Suprapubic skin (tissue), 4 donors: ENCODE data around the gene ABLIM3. TPM values are rescaled to one million over a fixed set of nuclear protein-coding genes. Genes with fewer than 3 reads are reported as not detected.
"Not testable (repeated sequence)": the region's sequence is repeated elsewhere in the genome, so short reads cannot be mapped to it uniquely, and the experiment has no call there.

ENCODE experiments used
- DNase-seq, 2 donors: peaks; one replicate each; pipeline ENCODE4 v3.0.0-alpha.2; 2019; ENCODE audit warnings: low spot score in 2 of 2
- H3K27ac ChIP-seq: fragments of 200-600 bp; sonication (generic); one replicate; pipeline ENCODE4 v1.5.1; 2019
- H3K27me3 ChIP-seq: fragments of 200-600 bp; sonication (generic); one replicate; pipeline ENCODE4 v1.5.1; 2019
- H3K36me3 ChIP-seq: fragments of 200-600 bp; sonication (generic); one replicate; pipeline ENCODE4 v1.5.1; 2019
- H3K4me1 ChIP-seq: fragments of 200-600 bp; sonication (generic); one replicate; pipeline ENCODE4 v1.5.1; 2019
- H3K4me3 ChIP-seq: fragments of 200-600 bp; sonication (generic); one replicate; pipeline ENCODE4 v1.5.1; 2019; ENCODE audit warnings: mild to moderate bottlenecking
- H3K9me3 ChIP-seq: fragments of 200-600 bp; sonication (generic); one replicate; pipeline ENCODE4 v1.5.1; 2019
- CTCF ChIP-seq, 2 donors: fragments of 200-600 bp in 1 of 2; fragments of 450-650 bp in 1 of 2; sonication (generic) in 1 of 2; IDR thresholded peaks; one replicate each; pipeline ENCODE4 v1.5.1; 2016 to 2019; ENCODE audit warnings: antibody characterized with exemption in 2 of 2, mild to moderate bottlenecking in 1 of 2, moderate library complexity in 1 of 2
- EP300 ChIP-seq: sonication (generic); formaldehyde crosslinking; IDR thresholded peaks from one replicate; pipeline ENCODE4 v1.6.1; 2017; ENCODE audit warnings: antibody characterized with exemption
- POLR2A ChIP-seq, 2 donors: fragments of 450-650 bp; IDR thresholded peaks; one replicate each; pipeline ENCODE4 v1.6.1; 2017; ENCODE audit warnings: antibody characterized with exemption in 2 of 2, mild to moderate bottlenecking in 2 of 2, moderate library complexity in 2 of 2
- POLR2AphosphoS5 ChIP-seq, 3 donors: sonication (generic); formaldehyde crosslinking; IDR thresholded peaks; one replicate each; pipeline ENCODE4 v1.6.1; 2017; ENCODE audit warnings: antibody characterized with exemption in 3 of 3
- WGBS: methylation state at CpG from one replicate; pipeline ENCODE4 v1.1.5; 2018; 5-methylcytosine and 5-hydroxymethylcytosine counted together
- total RNA-seq, 4 donors: library from RNA; depleted of rRNA; stranded (reverse); fragments of >200 nt; gene quantifications; one replicate each; pipeline ENCODE4 v1.1.0, GENCODE V29; 2016

Gene ABLIM3
- total RNA-seq, 4 donors from 2014 or later: 4.7 to 22.6 (median 13.4) TPM

GRCh38 chr5:149177911-149178565 is 36.7 kb downstream of the ABLIM3 start:
- Histone ChIP-seq H3K27me3 (no peaks in the 10 kb centered on the region), H3K9me3 (no peaks in the 10 kb centered on the region), H3K4me1 (peaks cover 34% of the 10 kb centered on the region), H3K4me3 (no peak overlapping the region), H3K36me3 (no peaks in the 10 kb centered on the region), H3K27ac (no peak overlapping the region)
- WGBS: 79% methylated on average over 8 of the region's 8 CpGs
- TF ChIP-seq CTCF (IDR thresholded peaks at IDR 0.05): no peak
- no peak for DNase-seq

- H3K4me1 ChIP-seq: peaks cover 2% of the 10 kb centered on the region
- WGBS: 79% methylated on average over 2 of the region's 2 CpGs
- TF ChIP-seq EP300: no peak
- no peak for TF ChIP-seq CTCF (IDR thresholded peaks at IDR 0.05)
- no peak for TF ChIP-seq POLR2A (IDR thresholded peaks at IDR 0.05)
- no peak for TF ChIP-seq POLR2AphosphoS5 (IDR thresholded peaks at IDR 0.05)
Observed at GRCh38 chr5:149181732-149182131, 40.4 kb downstream of the ABLIM3 start.

GRCh38 chr5:149182241-149182640 is 40.9 kb downstream of the ABLIM3 start:
- 90% methylated on average over 1 of the region's 1 CpG for WGBS
- no peaks in the 10 kb centered on the region for H3K9me3 ChIP-seq
- H3K27ac ChIP-seq: no peak overlapping the region
- no peaks in the 10 kb centered on the region for H3K27me3 ChIP-seq
- H3K4me3 ChIP-seq: no peak overlapping the region
- no peaks in the 10 kb centered on the region for H3K36me3 ChIP-seq
- DNase-seq: no peak
- no peak for TF ChIP-seq EP300
- TF ChIP-seq POLR2A (IDR thresholded peaks at IDR 0.05): no peak
- no peak for TF ChIP-seq CTCF (IDR thresholded peaks at IDR 0.05)
- no peak for TF ChIP-seq POLR2AphosphoS5 (IDR thresholded peaks at IDR 0.05)
- H3K4me1 ChIP-seq: no peaks in the 10 kb centered on the region

More at GRCh38 chr5:149181732-149182131, 40.4 kb downstream of the ABLIM3 start:
- Histone ChIP-seq H3K27me3 (no peaks in the 10 kb centered on the region), H3K4me3 (no peak overlapping the region), H3K36me3 (no peaks in the 10 kb centered on the region), H3K27ac (no peak overlapping the region), H3K9me3 (no peaks in the 10 kb centered on the region)
- DNase-seq: no peak

GRCh38 chr5:149185067-149185466 is 43.8 kb downstream of the ABLIM3 start:
- Histone ChIP-seq H3K4me3 (no peak overlapping the region), H3K4me1 (no peaks in the 10 kb centered on the region), H3K27me3 (no peaks in the 10 kb centered on the region), H3K9me3 (no peaks in the 10 kb centered on the region), H3K36me3 (no peaks in the 10 kb centered on the region), H3K27ac (no peak overlapping the region)
- no peak for DNase-seq
- 90% methylated on average over 3 of the region's 3 CpGs for WGBS
- TF ChIP-seq POLR2A (IDR thresholded peaks at IDR 0.05): no peak
- TF ChIP-seq POLR2AphosphoS5 (IDR thresholded peaks at IDR 0.05): no peak
- TF ChIP-seq EP300: no peak
- no peak for TF ChIP-seq CTCF (IDR thresholded peaks at IDR 0.05)

GRCh38 chr5:149186506-149186905 is 45.2 kb downstream of the ABLIM3 start:
- Histone ChIP-seq H3K4me3 (no peak overlapping the region), H3K36me3 (no peaks in the 10 kb centered on the region), H3K4me1 (no peaks in the 10 kb centered on the region), H3K27me3 (no peaks in the 10 kb centered on the region), H3K27ac (no peak overlapping the region), H3K9me3 (no peaks in the 10 kb centered on the region)
- 66% methylated on average over 2 of the region's 2 CpGs for WGBS
- no peak for DNase-seq
- TF ChIP-seq POLR2AphosphoS5 (IDR thresholded peaks at IDR 0.05) (no peak), EP300 (no peak), POLR2A (IDR thresholded peaks at IDR 0.05) (no peak), CTCF (IDR thresholded peaks at IDR 0.05) (no peak)

GRCh38 chr5:149187617-149188016 is 46.3 kb downstream of the ABLIM3 start:
- H3K27ac ChIP-seq, H3K9me3 ChIP-seq, H3K4me1 ChIP-seq, H3K27me3 ChIP-seq, DNase-seq, H3K36me3 ChIP-seq, H3K4me3 ChIP-seq: not testable (repeated sequence)
- 80% methylated on average over 10 of the region's 10 CpGs for WGBS
